Stimulated activated CD8-positive, alpha-beta memory T cell treated with anti-CD3 and anti-CD28 coated beads, Interleukin-4, amount 100 ng/mL, for 24 hours (primary cell): ENCODE results near the gene NECTIN4.
"Not testable (repeated sequence)": the region's sequence is repeated elsewhere in the genome, so short reads cannot be mapped to it uniquely, and the experiment has no call there.

Source experiments
- DNase-seq: peaks from one replicate; pipeline ENCODE4 v3.0.0-alpha.2; 2020; ENCODE audit warnings: low read depth

The NECTIN4 gene

GRCh38 chr1:161089251-161089924 is at the start of gene NECTIN4:
TSS of gene NECTIN4 (minus strand) at chr1:161089558. CDS start at chr1:161089296, 262 bp downstream.
- no peak for DNase-seq

GRCh38 chr1:161138431-161138830 is 49.1 kb upstream of the NECTIN4 start:
- DNase-seq = no peak

- no peak for DNase-seq
Measured at GRCh38 chr1:161137881-161138280, 48.5 kb upstream of the NECTIN4 start.

GRCh38 chr1:161133220-161133740 is 43.9 kb upstream of the NECTIN4 start:
- no peak for DNase-seq

- peak; percentile 81 for DNase-seq
Measured at GRCh38 chr1:161132410-161133219, 43.3 kb upstream of the NECTIN4 start, which contains the start of gene DEDD. TSS of gene DEDD (minus strand) at chr1:161132667. CDS start at chr1:161124462, 8,205 bp downstream.

- no peak for DNase-seq
Measured at GRCh38 chr1:161131523-161132409, 42.4 kb upstream of the NECTIN4 start.

- DNase-seq = no peak
Measured at GRCh38 chr1:161130266-161130665, 40.9 kb upstream of the NECTIN4 start.

GRCh38 chr1:161128591-161129420 is 39.4 kb upstream of the NECTIN4 start:
- no peak for DNase-seq

- DNase-seq = no peak
Measured at GRCh38 chr1:161127649-161128048, 38.3 kb upstream of the NECTIN4 start.

- no peak for DNase-seq
Measured at GRCh38 chr1:161122967-161123366, 33.6 kb upstream of the NECTIN4 start.

GRCh38 chr1:161121834-161122233 is 32.5 kb upstream of the NECTIN4 start:
- no peak for DNase-seq

- no peak for DNase-seq
Measured at GRCh38 chr1:161121042-161121650, 31.8 kb upstream of the NECTIN4 start.

GRCh38 chr1:161119092-161119903 is 29.9 kb upstream of the NECTIN4 start:
- no peak for DNase-seq

GRCh38 chr1:161117759-161118581 is 28.6 kb upstream of the NECTIN4 start, which contains the start of the genes NIT1 and PFDN2:
TSS of gene NIT1 (plus strand) at chr1:161118105. CDS start at chr1:161118177, 72 bp downstream.
TSS of gene PFDN2 (minus strand) at chr1:161118037. CDS start at chr1:161118026, 11 bp downstream.
- peak; percentile 83 for DNase-seq

GRCh38 chr1:161115961-161116360 is 26.6 kb upstream of the NECTIN4 start:
- DNase-seq = not testable (repeated sequence)

GRCh38 chr1:161115132-161115711 is 25.9 kb upstream of the NECTIN4 start:
- DNase-seq = no peak

- no peak for DNase-seq
Measured at GRCh38 chr1:161114556-161114955, 25.2 kb upstream of the NECTIN4 start.

- DNase-seq = no peak
Measured at GRCh38 chr1:161113915-161114314, 24.6 kb upstream of the NECTIN4 start.
